Panc1 (cell line): ENCODE measurements around the gene CRYGN. TPM values are rescaled to one million over a fixed set of nuclear protein-coding genes. Genes with fewer than 3 reads are reported as not detected.

Experiments
- ATAC-seq: fragments of 200-7000 bp; cut with Tn5 transposase; 2 replicates; pipeline ENCODE4 v1.9.1; 2020; ENCODE audit warnings: mild to moderate bottlenecking, moderate library complexity
- BruUV-seq: library from RNA; stranded (reverse); fragments of 400-500 nt; replicated peaks from 2 replicates; lab custom pipeline; 2021; lab: Mats Ljungman, UMichigan
- CTCF ChIA-PET: fragments of 300-600 bp; sonication (Branson Sonifier 250); formaldehyde crosslinking; loops from one replicate; lab custom pipeline; 2022; ENCODE audit warnings: antibody characterized with exemption; lab: Charles Lee
- POLR2A ChIA-PET: fragments of 300-600 bp; sonication (Branson Sonifier 250); formaldehyde crosslinking; loops from one replicate; lab custom pipeline; 2022; ENCODE audit warnings: antibody characterized with exemption; lab: Charles Lee
- DNase-seq: peaks from one replicate; pipeline ENCODE4 v3.0.0-alpha.2; 2010; ENCODE audit warnings: low read depth, low spot score
- H3K27ac ChIP-seq: 2 replicates; pipeline ENCODE4 v1.5.1; 2011; ENCODE audit warnings: mild to moderate bottlenecking, low read length, inconsistent platforms
- H3K27me3 ChIP-seq: fragments of 200-500 bp; sonication (Bioruptor generic); 2 replicates; pipeline ENCODE4 v1.6.0; 2014; ENCODE audit warnings: low read length, inconsistent platforms; ENCODE audit not compliant: control insufficient read depth, insufficient read depth
- H3K36me3 ChIP-seq: fragments of 200-500 bp; sonication (Bioruptor generic); 2 replicates; pipeline ENCODE4 v1.5.1; 2014; ENCODE audit warnings: inconsistent platforms, mild to moderate bottlenecking, low read length, moderate library complexity; ENCODE audit not compliant: control insufficient read depth, insufficient read depth
- H3K4me1 ChIP-seq: 2 replicates; pipeline ENCODE4 v1.5.1; 2011; ENCODE audit warnings: inconsistent platforms, mild to moderate bottlenecking, low read length, moderate library complexity; ENCODE audit not compliant: control insufficient read depth, insufficient read depth
- H3K4me3 ChIP-seq, 2 experiments: 2 replicates each; pipeline ENCODE4 v1.5.1; 2011 to 2012; ENCODE audit warnings: low read depth in 2 of 2, low read length in 2 of 2, mild to moderate bottlenecking in 2 of 2, inconsistent platforms in 1 of 2, moderate library complexity in 1 of 2
- H3K9me3 ChIP-seq: fragments of 200-500 bp; sonication (Bioruptor generic); 2 replicates; pipeline ENCODE4 v1.5.1; 2014; ENCODE audit warnings: low read depth, mild to moderate bottlenecking, inconsistent platforms, low read length, moderate library complexity; ENCODE audit not compliant: control insufficient read depth, insufficient read depth
- CTCF ChIP-seq: fragments of 450-650 bp; IDR thresholded peaks from 2 replicates; pipeline ENCODE4 v1.5.1; 2017; ENCODE audit warnings: mild to moderate bottlenecking
- POLR2AphosphoS5 ChIP-seq: IDR thresholded peaks from 2 replicates; pipeline ENCODE4 v1.6.1; 2012; ENCODE audit warnings: mild to moderate bottlenecking, low read depth, low read length, moderate library complexity
- SIN3A ChIP-seq: IDR thresholded peaks from 2 replicates; pipeline ENCODE4 v1.6.1; 2012; ENCODE audit warnings: low read depth, mild to moderate bottlenecking, low read length, moderate library complexity, borderline replicate concordance; ENCODE audit not compliant: insufficient read depth
- TCF7L2 ChIP-seq: IDR thresholded peaks from 2 replicates; pipeline ENCODE4 v1.6.1; 2011; ENCODE audit warnings: mild to moderate bottlenecking, low read depth, low read length, inconsistent platforms
- in situ Hi-C: cut with HindIII; loops from 2 replicates; pipeline ENCODE4 v1.10.0; 2016; ENCODE audit warnings: low sequenced_read_pairs, low pct_unique_long_range_greater_than_20kb
- intact Hi-C: fragments of 100-400 bp; cut with micrococcal nuclease; formaldehyde crosslinking; loops from one replicate; pipeline ENCODE4 v1.10.0; 2022; ENCODE audit not compliant: unreplicated experiment
- total RNA-seq: library from RNA; stranded (reverse); gene quantifications from one replicate; pipeline ENCODE4 v1.2.1, GENCODE V29; 2021; ENCODE audit not compliant: unreplicated experiment
- TF ChIP-seq, protein P1 (sequence below), 2 experiments: IDR thresholded peaks; 2 replicates each; pipeline ENCODE4 v1.6.1; 2011 to 2012; ENCODE audit warnings: low read depth in 2 of 2, control low read depth in 1 of 2, low read length in 1 of 2, mild to moderate bottlenecking in 1 of 2, moderate library complexity in 1 of 2; ENCODE audit not compliant: insufficient read depth in 1 of 2

Gene CRYGN
- total RNA-seq, 1 experiment from 2014 or later = 0.74 TPM

DNA sequence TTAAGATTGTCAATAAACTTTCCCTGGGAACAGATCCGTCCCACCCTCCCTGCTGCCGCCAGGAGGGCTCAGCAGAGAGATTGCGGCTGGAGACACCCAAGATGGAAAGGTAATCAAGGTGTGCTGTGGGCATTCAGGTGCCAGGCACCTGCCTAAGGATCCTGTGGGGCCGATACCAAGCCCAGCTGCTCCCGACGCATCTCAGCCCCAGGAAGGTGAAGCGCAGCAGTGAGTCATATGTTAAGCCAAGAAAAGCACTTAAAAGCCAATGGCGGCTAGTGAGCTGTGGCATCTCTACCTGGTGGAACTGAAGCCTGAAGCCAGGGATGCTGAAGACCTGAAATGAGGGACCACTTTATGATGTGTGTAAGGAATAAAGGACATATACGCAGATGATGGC is 36.2 kb downstream of the CRYGN start:
- Histone ChIP-seq H3K9me3 (no peaks in the 10 kb centered on the region), H3K27ac (no peak overlapping the region; the same call in 1 of the 2 replicates), H3K4me1 (peaks cover 12% of the 10 kb centered on the region), H3K27me3 (no peaks in the 10 kb centered on the region), H3K4me3 (no peak overlapping the region), H3K36me3 (no peaks in the 10 kb centered on the region)
- ChIA-PET CTCF (no interaction called here), POLR2A (no interaction called here)
- ATAC-seq (no peak), DNase-seq (no peak)
- no TSS peak for BruUV-seq
- in situ Hi-C loops = no loop called here
- no peak for TF ChIP-seq POLR2AphosphoS5
- TF ChIP-seq SIN3A = no peak
- no peak for TF ChIP-seq CTCF
- no peak for TF ChIP-seq TCF7L2
- TF ChIP-seq, protein P1, sequence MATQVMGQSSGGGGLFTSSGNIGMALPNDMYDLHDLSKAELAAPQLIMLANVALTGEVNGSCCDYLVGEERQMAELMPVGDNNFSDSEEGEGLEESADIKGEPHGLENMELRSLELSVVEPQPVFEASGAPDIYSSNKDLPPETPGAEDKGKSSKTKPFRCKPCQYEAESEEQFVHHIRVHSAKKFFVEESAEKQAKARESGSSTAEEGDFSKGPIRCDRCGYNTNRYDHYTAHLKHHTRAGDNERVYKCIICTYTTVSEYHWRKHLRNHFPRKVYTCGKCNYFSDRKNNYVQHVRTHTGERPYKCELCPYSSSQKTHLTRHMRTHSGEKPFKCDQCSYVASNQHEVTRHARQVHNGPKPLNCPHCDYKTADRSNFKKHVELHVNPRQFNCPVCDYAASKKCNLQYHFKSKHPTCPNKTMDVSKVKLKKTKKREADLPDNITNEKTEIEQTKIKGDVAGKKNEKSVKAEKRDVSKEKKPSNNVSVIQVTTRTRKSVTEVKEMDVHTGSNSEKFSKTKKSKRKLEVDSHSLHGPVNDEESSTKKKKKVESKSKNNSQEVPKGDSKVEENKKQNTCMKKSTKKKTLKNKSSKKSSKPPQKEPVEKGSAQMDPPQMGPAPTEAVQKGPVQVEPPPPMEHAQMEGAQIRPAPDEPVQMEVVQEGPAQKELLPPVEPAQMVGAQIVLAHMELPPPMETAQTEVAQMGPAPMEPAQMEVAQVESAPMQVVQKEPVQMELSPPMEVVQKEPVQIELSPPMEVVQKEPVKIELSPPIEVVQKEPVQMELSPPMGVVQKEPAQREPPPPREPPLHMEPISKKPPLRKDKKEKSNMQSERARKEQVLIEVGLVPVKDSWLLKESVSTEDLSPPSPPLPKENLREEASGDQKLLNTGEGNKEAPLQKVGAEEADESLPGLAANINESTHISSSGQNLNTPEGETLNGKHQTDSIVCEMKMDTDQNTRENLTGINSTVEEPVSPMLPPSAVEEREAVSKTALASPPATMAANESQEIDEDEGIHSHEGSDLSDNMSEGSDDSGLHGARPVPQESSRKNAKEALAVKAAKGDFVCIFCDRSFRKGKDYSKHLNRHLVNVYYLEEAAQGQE (IDR thresholded peaks at IDR 0.05; ENCODE audit: insufficient read depth in 1 of 2, low read depth in 2 of 2, low read length in 1 of 2) = no peak
- intact Hi-C loops = no loop called here

GRCh38 chr7:151402029-151402835 is 37.7 kb downstream of the CRYGN start:
- Histone ChIP-seq H3K4me3 (no peak overlapping the region), H3K27me3 (no peaks in the 10 kb centered on the region), H3K36me3 (no peaks in the 10 kb centered on the region), H3K4me1 (peaks cover 12% of the 10 kb centered on the region), H3K9me3 (no peaks in the 10 kb centered on the region), H3K27ac (no peak overlapping the region)
- ChIA-PET POLR2A (no interaction called here), CTCF (no interaction called here)
- no TSS peak for BruUV-seq
- no peak for ATAC-seq
- intact Hi-C loops = no loop called here
- in situ Hi-C loops = no loop called here
- DNase-seq = no peak
- TF ChIP-seq TCF7L2 (no peak), SIN3A (no peak), POLR2AphosphoS5 (no peak), CTCF (no peak)
- TF ChIP-seq, protein P1 (IDR thresholded peaks at IDR 0.05; ENCODE audit: insufficient read depth in 1 of 2, low read depth in 2 of 2, low read length in 1 of 2) = no peak
